Brain microvascular endothelial cell (primary cell): ENCODE results near the gene LDHD.
"Not testable (repeated sequence)": the region's sequence is repeated elsewhere in the genome, so short reads cannot be mapped to it uniquely, and the experiment has no call there.

ENCODE experiments used
- DNase-seq: peaks from one replicate; pipeline ENCODE4 v3.0.0-alpha.2; 2020
- H3K27ac ChIP-seq: fragments of 250-450 bp; sonication (Bioruptor Pico); 2 replicates; pipeline ENCODE4 v1.5.1; 2020; ENCODE audit warnings: mild to moderate bottlenecking, moderate library complexity
- H3K27me3 ChIP-seq: fragments of 250-450 bp; sonication (Bioruptor Pico); replicated peaks from 2 replicates; pipeline ENCODE4 v1.5.1; 2020; ENCODE audit warnings: mild to moderate bottlenecking
- H3K36me3 ChIP-seq: fragments of 250-450 bp; sonication (Bioruptor Pico); replicated peaks from 2 replicates; pipeline ENCODE4 v1.5.1; 2020; ENCODE audit warnings: mild to moderate bottlenecking
- H3K4me3 ChIP-seq: 2 replicates; pipeline ENCODE4 v1.5.1; 2011; ENCODE audit warnings: low read depth, mild to moderate bottlenecking, control low read depth, low read length, moderate library complexity
- CTCF ChIP-seq: IDR thresholded peaks from 2 replicates; pipeline ENCODE4 v1.5.1; 2011; ENCODE audit warnings: low read depth, mild to moderate bottlenecking, moderate library complexity, low read length, control low read depth, inconsistent platforms; ENCODE audit errors: missing control alignments
- in situ Hi-C: cut with HindIII; loops from 2 replicates; pipeline ENCODE4 v1.10.0; 2017; ENCODE audit warnings: low sequenced_read_pairs, low pct_ligation_motif_present

The LDHD gene

GRCh38 chr16:75092777-75093176 is 23.8 kb downstream of the LDHD start:
- Histone ChIP-seq H3K4me3 (no peak overlapping the region), H3K27ac (no peak overlapping the region), H3K36me3 (no peaks in the 10 kb centered on the region), H3K27me3 (no peaks in the 10 kb centered on the region)
- in situ Hi-C loops: no loop called here
- DNase-seq: no peak
- TF ChIP-seq CTCF: no peak

DNA sequence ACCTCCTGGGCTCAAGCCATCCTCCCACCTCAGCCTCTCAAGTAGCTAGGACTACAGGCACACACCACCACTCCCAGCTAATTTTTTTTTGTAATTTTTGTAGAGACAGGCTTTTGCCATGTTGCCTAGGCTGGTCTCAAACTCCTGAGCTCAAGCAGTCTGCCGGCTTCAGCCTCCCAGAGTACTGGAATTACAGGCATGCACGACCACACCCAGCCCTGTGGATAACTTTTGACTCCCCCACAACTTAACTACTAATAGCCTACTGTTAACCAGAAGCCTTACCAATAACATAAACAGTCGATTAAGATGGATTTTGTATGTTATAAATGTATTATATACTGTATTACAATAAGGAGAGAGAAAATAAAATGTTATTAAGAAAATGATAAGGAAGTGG is 25.0 kb downstream of the LDHD start:
- DNase-seq, H3K27me3 ChIP-seq, H3K27ac ChIP-seq, H3K4me3 ChIP-seq, H3K36me3 ChIP-seq, in situ Hi-C loops: not testable (repeated sequence)

DNA sequence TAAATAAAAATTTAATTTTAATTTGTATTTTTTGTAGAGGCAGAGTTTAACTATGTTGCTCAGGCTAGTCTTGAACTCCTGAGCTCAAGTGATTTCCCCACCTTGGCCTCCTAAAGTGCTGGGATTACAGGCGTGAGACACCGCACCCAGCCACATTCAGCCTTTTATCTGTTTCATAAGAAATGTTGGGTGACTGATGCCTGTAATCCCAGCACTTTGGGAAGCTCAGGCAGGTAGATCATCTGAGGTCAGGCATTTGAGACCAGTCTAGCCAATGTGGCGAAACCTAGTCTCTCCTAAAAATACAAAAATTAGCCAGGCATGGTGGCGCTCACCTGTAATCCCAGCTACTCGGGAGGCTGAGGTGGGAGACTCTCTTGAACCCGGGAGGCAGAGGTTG is 25.7 kb downstream of the LDHD start:
- in situ Hi-C loops, H3K4me3 ChIP-seq, H3K27me3 ChIP-seq, H3K36me3 ChIP-seq, H3K27ac ChIP-seq, DNase-seq: not testable (repeated sequence)

DNA sequence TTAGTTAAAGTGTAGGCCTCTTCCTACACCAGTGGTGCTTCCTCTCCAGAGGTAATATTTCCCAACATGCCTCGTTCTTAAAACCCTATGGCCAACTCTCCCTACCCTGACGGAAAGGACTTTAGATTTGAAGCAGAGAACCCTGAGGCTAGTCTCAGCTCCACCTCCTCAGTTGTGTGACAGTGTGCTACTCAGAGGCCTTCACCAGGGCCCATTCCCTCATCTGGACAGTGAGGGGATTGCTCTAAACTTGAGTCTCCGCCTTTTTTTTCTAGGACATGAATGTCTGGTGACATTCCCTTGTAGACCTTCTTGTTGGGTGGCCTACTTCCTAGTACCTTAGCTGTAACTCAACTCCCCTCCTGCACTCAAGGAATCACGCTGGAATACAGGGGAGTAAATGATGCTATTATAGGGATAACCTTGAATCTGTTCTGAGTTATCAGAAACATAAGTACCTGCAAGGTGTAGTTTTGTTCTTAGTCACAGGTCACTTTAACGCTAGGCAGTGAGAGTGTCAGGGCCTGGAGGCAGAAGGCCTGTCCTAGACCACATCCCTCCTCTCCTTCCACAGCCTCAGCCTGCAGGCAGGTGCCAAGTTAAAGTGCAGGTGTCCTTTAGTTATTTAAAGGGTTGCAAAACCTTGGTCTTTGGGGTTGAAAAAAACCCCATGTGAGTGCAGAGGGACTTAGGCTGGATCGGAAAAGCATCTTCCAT is 26.9 kb downstream of the LDHD start:
- no peaks in the 10 kb centered on the region for H3K27me3 ChIP-seq
- no peak for DNase-seq
- no peak overlapping the region for H3K4me3 ChIP-seq
- H3K27ac ChIP-seq: no peak overlapping the region
- no peak for TF ChIP-seq CTCF
- peaks cover 2% of the 10 kb centered on the region for H3K36me3 ChIP-seq
- in situ Hi-C loops: no loop called here

DNA sequence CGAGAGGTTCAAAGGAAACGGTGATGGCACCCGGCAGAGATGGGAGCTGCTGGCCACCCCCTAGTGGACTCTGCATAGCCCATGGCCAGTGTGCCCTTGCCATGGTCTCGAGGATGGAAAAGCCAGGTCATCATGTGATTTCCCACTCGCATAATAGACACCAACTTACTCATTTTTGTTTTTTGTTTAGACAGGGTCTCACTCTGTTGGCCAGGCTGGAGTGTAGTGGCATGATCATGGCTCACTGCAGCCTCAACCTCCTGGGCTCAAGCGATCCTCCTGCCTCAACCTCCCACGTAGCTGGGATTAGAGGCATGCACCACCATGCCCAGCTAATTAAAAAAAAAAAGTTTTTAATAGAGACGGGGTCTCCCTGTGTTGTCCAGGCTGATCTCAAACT is 27.6 kb downstream of the LDHD start:
- no peak for TF ChIP-seq CTCF
- in situ Hi-C loops: no loop called here

GRCh38 chr16:75088216-75088615 is 28.4 kb downstream of the LDHD start:
- Histone ChIP-seq H3K4me3 (no peak overlapping the region), H3K27me3 (no peaks in the 10 kb centered on the region), H3K27ac (no peak overlapping the region), H3K36me3 (peaks cover 3% of the 10 kb centered on the region)
- in situ Hi-C loops: no loop called here
- no peak for DNase-seq
- no peak for TF ChIP-seq CTCF

More for the DNA sequence above, 27.6 kb downstream of the LDHD start:
- H3K4me3 ChIP-seq: no peak overlapping the region
- H3K27me3 ChIP-seq: no peaks in the 10 kb centered on the region
- no peak overlapping the region for H3K27ac ChIP-seq
- H3K36me3 ChIP-seq: peaks cover 3% of the 10 kb centered on the region
- no peak for DNase-seq

- TF ChIP-seq CTCF: no peak
- no peaks in the 10 kb centered on the region for H3K27me3 ChIP-seq
- in situ Hi-C loops: no loop called here
- no peak overlapping the region for H3K27ac ChIP-seq
- H3K4me3 ChIP-seq: no peak overlapping the region
- no peak for DNase-seq
- peaks cover 3% of the 10 kb centered on the region for H3K36me3 ChIP-seq
Measured at GRCh38 chr16:75087375-75087979, 29.1 kb downstream of the LDHD start.
